Activated CD4-positive, CD25-positive, alpha-beta regulatory T cell treated with anti-CD3 and anti-CD28 coated beads, Interleukin-2, amount 50 U/mL, for 16 hours (primary cell): Measurements from ENCODE around the gene NPIPB2.

Source experiments
- DNase-seq: peaks from one replicate; pipeline ENCODE4 v3.0.0-alpha.2; 2020; ENCODE audit warnings: low read depth, low spot score

NPIPB2 gene

DNA sequence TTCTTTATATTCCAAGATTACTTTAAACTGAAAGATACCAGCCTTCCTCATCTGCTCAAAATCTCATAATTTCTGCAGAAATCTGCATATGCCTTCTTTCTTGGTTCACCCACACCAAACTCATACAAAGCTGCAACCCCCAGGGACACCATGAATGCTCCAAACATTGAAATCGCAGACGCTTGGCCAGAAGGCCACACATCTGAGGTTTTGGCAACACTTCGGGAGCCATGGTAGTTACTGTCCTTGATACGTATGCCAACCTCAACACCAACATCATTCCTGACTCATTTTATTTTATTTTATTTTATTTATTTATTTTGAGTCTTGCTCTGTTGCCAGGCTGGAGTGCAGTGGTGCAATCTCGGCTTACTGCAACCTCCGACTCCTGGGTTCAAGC is 37.9 kb downstream of the NPIPB2 start:
- DNase-seq = no peak

DNA sequence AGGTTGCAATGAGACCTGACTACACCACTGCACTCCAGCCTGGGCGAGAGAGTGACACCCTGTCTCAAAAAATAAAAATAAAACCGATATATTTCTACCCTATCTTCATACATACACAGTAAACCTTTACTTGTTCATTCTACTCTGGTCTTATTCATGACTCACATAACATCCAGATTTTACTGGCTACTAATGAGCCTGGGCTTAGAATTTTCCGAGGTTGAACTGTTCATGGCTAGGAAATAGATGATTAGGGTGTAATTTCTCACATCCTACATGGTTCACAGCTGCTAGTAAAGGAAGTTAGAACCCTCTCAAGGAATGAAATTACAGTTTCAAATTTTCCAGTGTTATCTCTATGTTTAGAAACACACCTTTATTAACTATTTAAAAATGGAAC is 40.8 kb downstream of the NPIPB2 start:
- DNase-seq = no peak

DNA sequence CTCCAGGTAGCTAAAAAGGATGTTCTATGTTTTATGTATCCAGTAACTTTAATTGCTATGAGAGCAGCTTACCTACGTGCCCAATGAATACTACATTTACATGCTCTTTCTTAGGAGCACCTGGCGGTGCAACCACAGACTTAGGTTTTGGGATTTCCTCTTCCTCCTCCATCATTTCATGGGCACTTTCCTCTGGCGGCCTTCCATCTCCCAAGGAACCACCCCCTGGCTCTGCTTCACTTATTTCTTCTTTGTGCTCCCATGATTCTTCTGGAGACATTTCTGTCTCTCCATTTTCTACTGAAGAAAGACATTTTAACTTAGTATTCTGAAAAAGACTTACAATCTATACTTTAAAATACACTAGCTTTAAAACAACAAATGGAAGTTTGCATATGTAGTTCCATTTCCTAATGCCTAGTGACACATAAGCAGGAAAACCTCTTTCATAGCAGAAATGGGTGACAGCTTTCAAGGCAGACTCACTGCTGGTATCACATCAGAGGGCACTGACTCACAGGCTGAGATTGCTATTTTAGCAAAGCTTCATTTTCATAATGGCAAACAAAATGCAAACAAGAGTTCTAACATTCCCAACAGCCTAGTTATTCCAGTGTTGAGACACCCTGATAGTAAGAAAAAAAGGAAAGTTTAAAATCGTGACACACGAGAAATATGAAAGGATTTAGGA is 45.2 kb downstream of the NPIPB2 start:
- DNase-seq = no peak

DNA sequence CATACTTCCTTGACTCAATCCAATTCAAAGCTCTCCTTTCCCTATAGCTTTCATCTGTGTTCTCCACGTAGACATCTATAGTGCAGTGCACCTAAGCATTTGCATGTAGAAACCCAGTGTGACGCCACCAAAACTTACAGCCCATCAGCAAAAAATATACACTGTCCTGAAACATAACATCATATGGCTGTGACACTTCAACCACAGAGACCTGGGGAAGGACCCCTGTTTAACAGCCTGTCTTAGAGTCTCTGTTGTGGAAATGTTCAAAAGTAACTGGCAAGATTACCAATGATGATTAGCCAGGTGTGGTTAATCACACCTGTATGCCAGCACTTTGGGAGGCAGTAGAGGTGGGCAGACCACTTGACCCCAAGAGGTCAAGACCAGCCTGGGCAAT is 48.3 kb downstream of the NPIPB2 start:
- DNase-seq = no peak

DNA sequence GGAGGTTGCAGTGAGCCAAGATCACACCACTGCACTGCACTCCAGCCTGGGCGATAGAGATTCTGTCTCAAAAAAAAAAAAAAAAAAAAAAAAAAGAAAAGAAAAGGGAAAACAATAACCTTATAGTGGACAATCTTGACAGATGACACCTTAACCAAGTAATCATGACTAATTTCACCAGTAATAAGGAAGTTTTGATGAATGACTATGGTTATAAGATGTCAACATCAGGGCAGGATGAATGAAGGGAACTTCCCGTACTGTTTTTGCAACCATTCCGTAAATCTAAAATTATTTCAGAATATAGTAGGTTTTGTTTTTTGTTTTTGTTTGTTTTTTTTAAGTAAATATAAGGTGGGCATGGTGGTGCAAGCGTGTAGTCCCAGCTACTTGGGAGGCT is 49.1 kb downstream of the NPIPB2 start:
- DNase-seq = no peak

DNA sequence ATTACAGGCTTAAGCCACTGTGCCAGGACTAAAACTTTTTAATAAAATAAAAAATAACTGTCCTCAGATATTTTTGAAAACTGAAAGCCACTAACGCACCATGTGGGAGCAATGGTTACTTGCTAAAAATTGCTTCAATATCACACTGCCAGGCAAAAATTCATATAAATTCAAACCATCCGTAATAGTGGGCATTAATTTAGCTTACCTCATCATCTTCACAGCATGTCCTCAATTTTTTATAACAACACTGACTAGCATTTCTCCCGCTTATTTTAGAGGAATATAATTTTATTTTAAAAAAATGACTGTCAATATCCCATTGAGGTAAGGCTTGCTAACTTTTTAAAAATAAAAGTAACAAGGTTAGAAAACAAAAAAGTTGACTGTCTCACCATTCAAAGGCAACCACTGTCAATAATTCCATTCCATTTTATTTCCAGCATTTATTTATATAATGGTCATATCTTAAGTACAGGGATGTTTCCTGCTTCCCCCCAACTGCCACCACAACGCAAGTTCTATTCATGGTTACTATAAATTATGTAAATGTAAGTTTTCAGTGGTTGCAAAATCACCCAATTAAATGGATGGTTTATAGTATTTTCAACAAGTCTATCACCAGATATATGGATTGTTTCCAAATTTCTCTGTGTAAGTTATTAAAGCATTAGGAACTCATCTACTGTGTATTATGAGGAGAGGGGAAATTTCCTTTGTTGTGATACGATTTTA is 51.4 kb downstream of the NPIPB2 start:
- DNase-seq = no peak

DNA sequence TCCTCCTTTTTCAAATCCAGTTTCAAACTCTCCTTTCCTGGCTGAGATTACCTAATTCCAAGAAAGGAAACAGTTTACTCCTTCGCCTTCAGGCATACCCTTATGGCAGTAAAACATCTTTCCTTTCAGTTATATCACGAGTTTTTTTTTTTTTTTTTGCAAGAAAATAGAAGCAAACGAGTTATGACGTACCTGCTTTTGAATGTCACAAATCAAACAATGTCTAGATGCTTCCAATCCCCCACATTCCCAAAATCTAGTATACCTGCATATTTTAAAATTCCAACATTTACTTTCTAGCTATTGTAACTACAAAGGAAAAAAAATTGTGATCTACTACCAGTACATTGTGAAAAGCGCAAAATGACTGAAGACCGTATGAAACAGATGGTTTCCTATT is 55.0 kb downstream of the NPIPB2 start:
- no peak for DNase-seq

DNA sequence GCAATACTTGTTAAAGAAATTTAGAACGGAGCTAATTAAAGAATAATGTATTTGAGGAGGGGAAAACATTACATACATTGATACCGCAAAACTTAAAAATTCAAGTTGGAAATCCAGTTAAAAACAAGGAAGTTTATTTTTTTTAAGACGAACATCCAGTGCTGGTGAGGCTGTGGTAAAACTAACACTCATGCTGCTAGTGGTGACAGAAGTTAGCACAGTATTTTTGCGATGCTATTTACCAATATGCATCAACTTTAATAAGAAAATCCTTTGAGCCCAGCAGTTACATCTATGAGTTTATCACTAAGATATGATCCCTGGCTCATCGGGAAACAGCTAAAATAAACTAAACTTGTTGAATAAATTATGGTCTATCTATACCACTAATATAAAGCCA is 57.8 kb downstream of the NPIPB2 start:
- DNase-seq = no peak

DNA sequence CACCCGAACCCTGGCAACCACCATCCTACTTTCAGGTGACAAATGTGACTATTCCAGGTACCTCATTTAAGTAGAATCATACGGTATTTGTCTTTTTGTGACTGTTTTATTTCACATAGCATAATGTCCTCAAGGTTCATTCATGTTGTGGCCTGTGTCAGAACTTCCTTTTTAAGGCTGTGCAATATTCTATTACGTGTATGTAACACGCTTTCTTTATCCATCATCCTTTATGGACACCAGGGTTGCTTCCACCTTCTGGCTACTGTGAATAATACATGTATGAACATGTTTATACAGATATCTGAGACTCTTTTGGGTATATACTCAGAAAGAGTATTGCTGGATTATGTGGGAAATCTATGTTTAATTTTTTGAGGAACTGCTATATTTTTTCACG is 61.8 kb downstream of the NPIPB2 start:
- DNase-seq = no peak

DNA sequence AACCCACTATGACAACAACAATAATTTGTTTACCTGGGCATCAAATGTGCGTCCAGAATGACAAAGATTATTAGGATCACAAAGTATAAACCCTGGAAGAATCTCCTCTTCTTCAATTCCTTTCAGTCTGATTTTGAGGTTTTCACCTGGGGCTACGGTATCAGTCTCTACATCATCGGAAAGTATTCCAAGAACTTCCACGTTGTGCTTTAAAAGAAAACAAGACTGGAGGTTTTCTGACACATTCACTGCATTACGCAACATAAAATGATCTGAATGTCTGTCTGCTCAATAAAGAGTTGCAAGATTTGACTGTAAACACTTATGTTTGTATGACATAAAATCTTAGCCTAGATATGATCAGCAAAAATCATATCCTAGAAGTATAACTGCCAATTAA is 64.5 kb downstream of the NPIPB2 start:
- no peak for DNase-seq
